ENCODE measurements around the gene HOXD3.

HOXD3 gene

GRCh38 chr2:176175709-176176607, 18.9 kb downstream of the HOXD3 start:
- no peak for DNase-seq (ENCODE audit: low read depth in 2 of 2, low spot score in 1 of 2)

GRCh38 chr2:176177580-176178037, 20.5 kb downstream of the HOXD3 start:
- DNase-seq (ENCODE audit: low read depth in 2 of 2, low spot score in 1 of 2), result no peak

- no peak for DNase-seq (ENCODE audit: low read depth in 2 of 2, low spot score in 1 of 2)
These were observed 21.1 kb downstream of the HOXD3 start for GRCh38 chr2:176178038-176178756.

- no peak for DNase-seq (ENCODE audit: low read depth in 2 of 2, low spot score in 1 of 2)
These were observed 21.7 kb downstream of the HOXD3 start for GRCh38 chr2:176178757-176179295.

GRCh38 chr2:176181551-176181950, 24.4 kb downstream of the HOXD3 start:
- DNase-seq (ENCODE audit: low read depth in 2 of 2, low spot score in 1 of 2), result no peak

- DNase-seq (ENCODE audit: low read depth in 2 of 2, low spot score in 1 of 2), result no peak
These were observed 25.6 kb downstream of the HOXD3 start for GRCh38 chr2:176182671-176183070.

- no peak for DNase-seq (ENCODE audit: low read depth in 2 of 2, low spot score in 1 of 2)
These were observed 27.6 kb downstream of the HOXD3 start for GRCh38 chr2:176184749-176185148.

- DNase-seq (ENCODE audit: low read depth in 2 of 2, low spot score in 1 of 2), result no peak
These were observed 28.9 kb downstream of the HOXD3 start for GRCh38 chr2:176186024-176186423.

- no peak for DNase-seq (ENCODE audit: low read depth in 2 of 2, low spot score in 1 of 2)
These were observed 30.2 kb downstream of the HOXD3 start for GRCh38 chr2:176187200-176187898.

- no peak for DNase-seq (ENCODE audit: low read depth in 2 of 2, low spot score in 1 of 2)
These were observed 31.0 kb downstream of the HOXD3 start, which contains the start of gene HOXD1 for GRCh38 chr2:176187899-176188773. Gene HOXD1 (plus strand): TSS chr2:176188668. CDS start chr2:176188802, 134 bp downstream.

- no peak for DNase-seq (ENCODE audit: low read depth in 2 of 2, low spot score in 1 of 2)
These were observed 31.9 kb downstream of the HOXD3 start for GRCh38 chr2:176188774-176189680.

- no peak for DNase-seq (ENCODE audit: low read depth in 2 of 2, low spot score in 1 of 2)
These were observed 32.9 kb downstream of the HOXD3 start for GRCh38 chr2:176189681-176190641.

GRCh38 chr2:176192351-176192750, 35.2 kb downstream of the HOXD3 start:
- DNase-seq (ENCODE audit: low read depth in 2 of 2, low spot score in 1 of 2), result no peak

GRCh38 chr2:176193048-176193447, 35.9 kb downstream of the HOXD3 start:
- DNase-seq (ENCODE audit: low read depth in 2 of 2, low spot score in 1 of 2), result no peak

GRCh38 chr2:176199902-176200301, 42.8 kb downstream of the HOXD3 start:
- no peak for DNase-seq (ENCODE audit: low read depth in 2 of 2, low spot score in 1 of 2)

- DNase-seq (ENCODE audit: low read depth in 2 of 2, low spot score in 1 of 2), result no peak
These were observed 43.9 kb downstream of the HOXD3 start for GRCh38 chr2:176200971-176201370.

GRCh38 chr2:176202491-176202890, 45.4 kb downstream of the HOXD3 start:
- no peak for DNase-seq (ENCODE audit: low read depth in 2 of 2, low spot score in 1 of 2)

- DNase-seq (ENCODE audit: low read depth in 2 of 2, low spot score in 1 of 2), result no peak
These were observed 48.0 kb downstream of the HOXD3 start for GRCh38 chr2:176205126-176205525.

Measured in stimulated activated CD8-positive, alpha-beta memory T cell treated with anti-CD3 and anti-CD28 coated beads, Interleukin-4, amount 100 ng/mL, for 4 hours (primary cell).